ENCODE measurements around the gene NUDT6.

DNA sequence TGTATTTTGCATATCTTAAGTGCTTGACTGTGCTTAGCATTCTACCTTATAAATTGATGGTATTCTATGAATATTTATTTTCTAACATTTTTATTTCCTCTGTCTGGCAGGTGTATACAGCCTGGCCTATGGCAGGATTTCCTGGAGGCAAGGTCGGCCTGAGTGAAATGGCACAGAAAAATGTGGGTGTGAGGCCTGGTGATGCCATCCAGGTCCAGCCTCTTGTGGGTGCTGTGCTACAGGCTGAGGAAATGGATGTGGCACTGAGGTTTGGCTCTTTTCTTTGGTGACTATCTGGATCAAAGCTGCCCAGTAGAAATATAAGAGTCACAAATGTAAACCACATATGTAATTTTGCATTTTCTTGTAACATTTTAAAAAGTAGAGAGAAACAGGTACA lies 6.5 kb upstream of the NUDT6 start:
- TF ChIP-seq, protein P1, sequence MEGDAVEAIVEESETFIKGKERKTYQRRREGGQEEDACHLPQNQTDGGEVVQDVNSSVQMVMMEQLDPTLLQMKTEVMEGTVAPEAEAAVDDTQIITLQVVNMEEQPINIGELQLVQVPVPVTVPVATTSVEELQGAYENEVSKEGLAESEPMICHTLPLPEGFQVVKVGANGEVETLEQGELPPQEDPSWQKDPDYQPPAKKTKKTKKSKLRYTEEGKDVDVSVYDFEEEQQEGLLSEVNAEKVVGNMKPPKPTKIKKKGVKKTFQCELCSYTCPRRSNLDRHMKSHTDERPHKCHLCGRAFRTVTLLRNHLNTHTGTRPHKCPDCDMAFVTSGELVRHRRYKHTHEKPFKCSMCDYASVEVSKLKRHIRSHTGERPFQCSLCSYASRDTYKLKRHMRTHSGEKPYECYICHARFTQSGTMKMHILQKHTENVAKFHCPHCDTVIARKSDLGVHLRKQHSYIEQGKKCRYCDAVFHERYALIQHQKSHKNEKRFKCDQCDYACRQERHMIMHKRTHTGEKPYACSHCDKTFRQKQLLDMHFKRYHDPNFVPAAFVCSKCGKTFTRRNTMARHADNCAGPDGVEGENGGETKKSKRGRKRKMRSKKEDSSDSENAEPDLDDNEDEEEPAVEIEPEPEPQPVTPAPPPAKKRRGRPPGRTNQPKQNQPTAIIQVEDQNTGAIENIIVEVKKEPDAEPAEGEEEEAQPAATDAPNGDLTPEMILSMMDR (IDR thresholded peaks at IDR 0.05) = no peak
- TF ChIP-seq POLR2A (IDR thresholded peaks at IDR 0.05) = no peak
